GM15510 (cell line): ENCODE measurements around the gene KDELR1.

Experiments used
- POLR2A ChIP-seq: IDR thresholded peaks from 3 replicates; pipeline ENCODE4 v1.6.1; 2011; ENCODE audit warnings: borderline replicate concordance; ENCODE audit not compliant: insufficient read length; ENCODE audit errors: extremely low read depth

Gene KDELR1

DNA sequence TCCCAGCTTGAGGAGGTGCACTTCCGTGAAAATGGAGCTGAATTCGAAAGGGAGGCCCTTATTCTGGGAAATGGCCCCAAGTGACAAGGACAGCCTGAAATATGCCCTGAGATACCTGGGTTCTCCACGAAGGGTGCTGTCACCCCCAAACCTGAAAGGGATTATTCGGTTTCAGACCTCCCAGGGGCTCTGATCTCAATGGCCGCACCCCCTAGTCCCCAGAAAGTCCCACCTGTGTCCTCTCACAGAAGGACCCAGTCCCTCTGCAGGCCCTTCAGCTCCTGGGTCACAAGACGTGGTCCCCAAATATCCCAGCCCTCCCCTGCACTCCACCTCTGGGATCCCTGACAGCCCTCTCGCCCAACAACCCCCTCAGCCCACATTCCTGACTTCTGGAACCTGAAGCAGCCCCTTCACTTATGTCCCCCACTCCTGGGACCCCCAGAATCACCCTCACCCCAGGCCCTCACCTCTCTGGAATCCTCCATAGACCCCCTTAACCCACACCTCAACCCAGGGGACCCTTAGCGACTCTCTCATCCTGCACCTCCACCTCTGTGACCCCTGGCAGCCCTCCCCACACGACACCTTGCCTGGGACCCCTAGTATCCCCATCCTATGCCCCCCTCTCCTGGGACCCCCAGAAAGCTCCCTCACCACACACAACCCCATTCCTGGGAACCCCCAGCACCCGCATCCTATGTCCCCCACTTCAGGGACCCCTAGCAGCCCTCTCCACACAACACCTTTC lies 26.6 kb downstream of the KDELR1 start:
- no peak for TF ChIP-seq POLR2A

GRCh38 chr19:48363810-48364597 lies 27.3 kb downstream of the KDELR1 start, which contains the start of the genes SYNGR4 and TMEM143:
Gene SYNGR4 (plus strand): TSS chr19:48364367. CDS start chr19:48365843, 1,476 bp downstream.
Gene TMEM143 (minus strand): TSS chr19:48363940. CDS start chr19:48363920, 20 bp downstream.
- TF ChIP-seq POLR2A = peak; percentile 57

DNA sequence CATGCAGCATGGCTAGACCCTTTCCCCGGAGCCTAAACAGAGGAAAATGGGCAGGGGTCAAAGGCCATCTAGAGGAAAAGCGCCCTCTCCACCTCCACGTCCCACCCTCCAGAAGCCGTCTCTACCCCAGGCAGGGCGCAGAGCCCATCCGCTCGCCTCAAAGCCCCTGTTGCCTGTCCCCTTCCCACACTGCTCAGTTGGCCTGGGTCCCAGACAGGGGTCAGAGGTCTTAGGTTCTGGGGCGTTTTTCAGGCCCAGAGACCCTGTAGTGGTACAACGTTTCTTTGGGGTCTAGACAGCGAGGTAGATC lies 27.9 kb downstream of the KDELR1 start:
- TF ChIP-seq POLR2A = no peak

DNA sequence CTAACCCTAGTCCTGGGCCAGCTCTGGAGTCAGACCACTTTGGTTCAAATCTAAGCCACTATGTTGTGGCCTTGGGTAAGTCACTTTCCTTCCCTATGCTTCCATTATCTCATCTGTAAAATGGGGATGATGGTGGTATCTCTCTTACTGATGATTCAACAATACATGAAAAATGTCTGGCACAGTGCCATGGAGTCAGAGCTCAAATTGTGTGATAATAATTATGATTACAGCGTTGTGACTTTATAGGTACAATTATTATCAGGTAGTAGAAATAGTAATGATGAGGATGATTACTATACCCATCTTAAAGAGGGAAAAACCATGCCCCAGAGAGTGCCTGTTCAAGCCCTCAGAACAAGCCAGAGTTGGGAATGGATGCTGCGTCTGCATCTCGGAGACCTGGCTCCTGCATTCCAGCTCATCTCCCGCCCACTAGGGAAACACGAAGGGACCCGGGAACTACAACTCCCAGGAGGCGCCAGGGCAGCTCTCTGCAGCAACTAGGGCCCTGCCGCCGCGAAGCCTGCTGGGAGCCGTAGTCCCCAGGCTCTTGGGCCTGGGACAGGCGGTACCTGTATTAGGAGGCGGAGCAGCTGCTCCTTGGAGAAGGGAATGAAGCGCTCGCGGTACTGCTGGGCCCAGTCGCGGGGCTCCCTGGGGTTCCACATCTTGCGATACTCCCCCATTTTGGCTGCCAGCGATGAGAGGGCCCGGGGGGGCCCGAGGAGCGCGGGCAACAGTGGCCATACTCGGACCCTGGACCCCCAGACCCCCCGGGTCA lies 28.4 kb downstream of the KDELR1 start:
- TF ChIP-seq POLR2A = peak; percentile 41

DNA sequence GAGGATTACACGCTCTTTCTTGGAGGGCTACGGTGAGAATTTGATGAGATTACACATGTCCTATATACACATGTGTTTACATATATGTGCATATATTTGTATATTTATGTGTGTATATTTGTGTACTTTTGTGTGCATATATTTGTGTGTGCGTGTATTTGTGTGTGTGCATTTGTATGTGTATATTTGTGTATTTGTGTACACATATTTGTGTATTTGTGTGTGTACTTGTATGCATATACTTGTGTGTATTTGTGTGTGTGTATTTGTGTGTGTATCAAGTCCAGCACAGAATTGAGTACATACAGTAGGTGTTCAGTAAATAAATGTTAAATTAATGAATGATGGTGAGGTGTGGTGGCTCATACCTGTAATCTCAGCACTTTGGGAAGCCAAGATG lies 29.4 kb downstream of the KDELR1 start:
- TF ChIP-seq POLR2A = no peak

DNA sequence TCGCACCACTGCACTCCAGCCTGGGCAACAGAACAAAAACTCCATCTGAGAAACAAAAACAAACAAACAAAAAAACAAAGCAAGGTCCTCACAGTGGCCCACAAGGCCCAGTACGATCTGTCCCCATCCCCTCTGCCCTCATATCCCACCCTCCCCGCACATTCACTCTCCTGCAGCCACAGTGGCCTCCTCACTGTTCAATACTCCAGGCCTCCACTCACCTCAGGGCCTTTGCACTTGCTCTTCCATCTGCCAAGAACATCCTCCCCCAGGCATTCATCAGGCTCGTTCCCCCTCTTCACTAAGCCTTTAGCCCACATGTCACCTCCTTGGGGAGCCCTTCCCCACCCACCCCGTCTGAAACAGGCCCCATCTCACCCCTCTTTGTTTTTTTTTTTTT lies 32.2 kb downstream of the KDELR1 start:
- no peak for TF ChIP-seq POLR2A

DNA sequence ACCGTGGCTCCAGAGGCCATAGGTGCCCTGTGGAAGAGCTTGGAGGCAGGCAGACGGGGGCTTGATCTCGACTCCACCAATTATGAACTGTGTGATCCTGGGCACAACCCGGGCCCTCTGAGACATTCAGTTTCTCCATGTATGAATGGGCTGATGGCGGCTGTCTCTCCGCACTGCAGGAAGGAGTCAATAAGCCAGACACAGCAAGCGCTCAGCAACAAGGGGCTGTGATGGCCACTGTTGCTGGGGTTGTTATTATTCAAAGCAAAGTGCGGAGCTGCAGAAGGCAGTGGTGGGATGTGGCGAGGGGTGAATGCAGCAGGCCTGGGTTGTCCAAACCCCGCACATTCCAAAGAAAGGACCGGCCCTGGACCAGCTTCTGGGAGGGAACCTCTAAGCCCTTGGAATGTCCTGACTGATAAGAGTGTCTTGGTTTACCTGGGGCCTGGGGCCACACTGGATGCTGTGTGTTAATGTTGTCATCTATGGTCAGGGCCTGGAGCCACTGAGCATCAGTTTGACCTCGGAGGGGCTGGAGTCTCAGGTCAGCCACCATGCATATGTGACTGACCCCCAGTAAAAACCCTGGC lies 35.9 kb downstream of the KDELR1 start:
- TF ChIP-seq POLR2A = no peak

GRCh38 chr19:48354332-48354992 lies 36.9 kb downstream of the KDELR1 start:
- TF ChIP-seq POLR2A = no peak

- no peak for TF ChIP-seq POLR2A
Observed at GRCh38 chr19:48353677-48354076, 37.7 kb downstream of the KDELR1 start.

DNA sequence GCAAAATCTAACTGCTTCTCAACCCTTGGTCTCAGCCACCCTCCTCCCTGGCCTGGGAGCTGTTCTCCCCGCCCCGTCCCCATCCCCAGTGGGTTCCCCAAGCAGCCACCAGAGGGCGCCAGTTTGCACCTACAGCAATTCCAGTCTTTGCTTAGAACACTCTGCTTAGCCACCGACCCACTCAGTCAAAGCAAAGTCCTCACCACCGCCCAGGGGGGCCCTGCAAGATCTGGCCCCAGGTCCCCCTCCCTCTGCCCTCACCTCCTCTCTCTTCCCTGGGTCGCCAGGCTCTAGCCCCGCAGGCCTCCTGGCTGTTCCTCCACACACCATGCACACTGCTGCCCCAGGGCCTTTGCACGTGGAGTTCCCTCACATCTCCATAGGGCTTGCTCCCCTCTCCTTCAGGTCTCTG lies 40.0 kb downstream of the KDELR1 start:
- TF ChIP-seq POLR2A = no peak

DNA sequence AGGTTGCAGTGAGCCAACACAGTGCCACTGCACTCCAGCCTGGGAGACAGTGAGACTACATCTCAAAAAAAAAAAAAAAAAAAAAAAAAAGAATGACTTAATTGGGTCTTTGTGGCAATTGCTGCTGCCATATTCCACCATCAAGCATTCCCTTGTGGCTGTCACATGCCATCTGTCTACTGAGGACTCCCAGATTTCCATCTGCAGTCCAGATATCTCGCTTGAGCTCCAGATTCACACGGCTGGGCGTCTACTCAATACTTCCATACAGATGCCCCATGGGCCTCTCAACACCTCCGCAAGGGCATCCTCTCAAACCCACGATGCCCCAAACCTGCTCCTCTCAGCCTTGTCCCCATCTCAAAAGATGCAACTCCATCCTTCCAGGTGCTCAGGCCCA lies 40.5 kb downstream of the KDELR1 start:
- no peak for TF ChIP-seq POLR2A

DNA sequence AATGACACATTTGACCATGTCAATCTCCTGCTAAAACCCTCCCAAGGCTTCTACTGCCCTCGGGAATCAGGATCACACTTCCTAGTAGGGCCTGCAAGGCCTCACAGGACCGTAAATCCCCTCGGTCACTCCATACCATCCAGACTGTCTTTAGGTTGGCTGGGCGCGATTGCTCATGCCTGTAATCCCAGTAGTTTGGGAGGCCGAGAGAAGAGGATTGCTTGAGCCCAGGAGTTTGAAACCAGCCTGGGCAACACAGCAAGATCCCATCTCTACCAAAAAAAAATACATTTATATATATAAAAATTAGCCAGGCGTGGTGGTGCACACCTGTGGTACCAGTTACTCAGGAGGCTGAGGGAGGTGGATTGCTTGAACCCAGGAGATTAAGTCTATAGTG lies 42.6 kb downstream of the KDELR1 start:
- no peak for TF ChIP-seq POLR2A

DNA sequence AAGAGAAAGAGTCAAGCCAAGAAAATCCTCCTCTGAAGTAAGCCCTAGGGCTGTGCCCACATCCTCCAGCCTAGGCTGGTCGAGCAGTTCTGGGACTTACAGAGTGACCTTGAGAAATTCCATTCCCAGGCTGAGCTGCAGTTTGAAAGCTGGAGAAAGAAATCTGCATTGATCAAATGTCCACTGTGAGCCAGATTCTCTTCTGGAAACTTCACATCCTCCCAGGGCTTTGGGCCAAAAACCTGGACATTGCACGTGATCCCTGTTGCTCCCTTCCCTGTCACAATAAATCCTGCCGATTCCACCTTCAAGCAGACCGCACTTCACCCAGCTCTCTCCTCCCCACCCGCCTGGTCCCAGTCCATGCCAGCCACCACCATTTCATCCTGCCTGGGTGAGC lies 43.3 kb downstream of the KDELR1 start:
- no peak for TF ChIP-seq POLR2A

DNA sequence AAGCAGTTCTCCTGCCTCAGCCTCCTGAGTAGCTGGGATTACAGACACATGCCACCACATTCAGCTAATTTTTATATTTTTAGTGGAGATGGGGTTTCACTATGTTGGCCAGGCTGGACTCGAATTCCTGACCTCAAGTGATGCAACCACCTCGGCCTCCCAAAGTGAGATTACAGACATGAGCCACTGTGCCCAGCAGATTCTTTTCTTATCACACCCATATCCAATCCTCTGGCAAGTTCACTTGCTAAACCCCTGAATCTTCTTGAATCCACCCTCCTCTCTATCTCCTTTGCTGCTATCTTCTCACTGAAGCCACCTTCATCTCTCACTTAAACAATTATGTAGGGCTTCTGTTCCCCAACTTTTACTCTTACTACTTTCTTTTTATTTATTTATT lies 45.2 kb downstream of the KDELR1 start:
- no peak for TF ChIP-seq POLR2A
